NCI-H526 (cell line): ENCODE results near the gene DIRAS1.
"Not testable (repeated sequence)": the region's sequence is repeated elsewhere in the genome, so short reads cannot be mapped to it uniquely, and the experiment has no call there.

Experiments
- DNase-seq, 2 experiments: peaks; one replicate each; lab custom pipeline; 2025; lab: John Stamatoyannopoulos, UW

DIRAS1 gene

GRCh38 chr19:2711172-2711874 lies 9.8 kb downstream of the DIRAS1 start:
- DNase-seq, result no peak

- no peak for DNase-seq
These were observed 14.9 kb downstream of the DIRAS1 start for GRCh38 chr19:2706251-2706650.

- DNase-seq, result no peak
These were observed 17.4 kb downstream of the DIRAS1 start for GRCh38 chr19:2703691-2704216.

GRCh38 chr19:2703077-2703437 lies 18.1 kb downstream of the DIRAS1 start:
- no peak for DNase-seq

- peak; percentile 17 to 89 for DNase-seq
These were observed 18.7 kb downstream of the DIRAS1 start, which contains the start of gene GNG7 for GRCh38 chr19:2702170-2703076. GNG7 (minus strand) TSS chr19:2702694; CDS start chr19:2520688, 182,006 bp downstream.

GRCh38 chr19:2701361-2702169 lies 19.6 kb downstream of the DIRAS1 start:
- no peak for DNase-seq

- DNase-seq, result no peak
These were observed 20.4 kb downstream of the DIRAS1 start for GRCh38 chr19:2700660-2701360.

GRCh38 chr19:2699413-2700140 lies 21.6 kb downstream of the DIRAS1 start:
- no peak for DNase-seq

- no peak for DNase-seq
These were observed 27.0 kb downstream of the DIRAS1 start for GRCh38 chr19:2694196-2694595.

GRCh38 chr19:2693492-2694160 lies 27.5 kb downstream of the DIRAS1 start:
- no peak for DNase-seq

- no peak for DNase-seq
These were observed 29.2 kb downstream of the DIRAS1 start for GRCh38 chr19:2691951-2692350.

- no peak for DNase-seq
These were observed 30.3 kb downstream of the DIRAS1 start for GRCh38 chr19:2690856-2691255.

- DNase-seq, result no peak
These were observed 34.8 kb downstream of the DIRAS1 start for GRCh38 chr19:2686360-2686759.

- DNase-seq, result no peak
These were observed 35.9 kb downstream of the DIRAS1 start for GRCh38 chr19:2685204-2685704.

GRCh38 chr19:2683430-2684003 lies 37.7 kb downstream of the DIRAS1 start:
- no peak for DNase-seq

GRCh38 chr19:2680808-2681207 lies 40.4 kb downstream of the DIRAS1 start:
- no peak for DNase-seq

GRCh38 chr19:2679439-2679838 lies 41.7 kb downstream of the DIRAS1 start:
- no peak for DNase-seq

GRCh38 chr19:2678948-2679347 lies 42.2 kb downstream of the DIRAS1 start:
- DNase-seq, result not testable (repeated sequence)

- no peak for DNase-seq
These were observed 43.0 kb downstream of the DIRAS1 start for GRCh38 chr19:2678044-2678671.
